ENCODE results near the gene PPT1.

Gene PPT1

DNA sequence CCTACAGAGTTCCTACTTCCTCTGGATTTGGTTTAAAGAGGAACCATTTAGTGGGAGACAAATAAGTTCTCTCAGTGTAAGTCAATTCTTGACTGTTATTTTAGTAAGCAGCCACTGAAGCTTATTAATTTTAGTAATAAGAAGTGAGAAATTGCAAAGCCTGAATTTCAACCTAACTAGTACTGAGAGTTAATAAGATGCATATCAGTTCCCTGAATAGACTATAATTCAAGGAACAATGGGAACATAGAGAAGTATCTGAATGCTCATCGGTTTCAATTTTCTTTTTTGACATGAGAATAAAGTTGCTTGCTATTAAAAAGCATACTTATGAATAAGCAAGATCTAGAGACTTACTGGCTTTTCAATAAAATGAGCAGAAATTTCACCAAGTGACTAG, 8.0 kb upstream of the PPT1 start:
- TF ChIP-seq, protein P1, sequence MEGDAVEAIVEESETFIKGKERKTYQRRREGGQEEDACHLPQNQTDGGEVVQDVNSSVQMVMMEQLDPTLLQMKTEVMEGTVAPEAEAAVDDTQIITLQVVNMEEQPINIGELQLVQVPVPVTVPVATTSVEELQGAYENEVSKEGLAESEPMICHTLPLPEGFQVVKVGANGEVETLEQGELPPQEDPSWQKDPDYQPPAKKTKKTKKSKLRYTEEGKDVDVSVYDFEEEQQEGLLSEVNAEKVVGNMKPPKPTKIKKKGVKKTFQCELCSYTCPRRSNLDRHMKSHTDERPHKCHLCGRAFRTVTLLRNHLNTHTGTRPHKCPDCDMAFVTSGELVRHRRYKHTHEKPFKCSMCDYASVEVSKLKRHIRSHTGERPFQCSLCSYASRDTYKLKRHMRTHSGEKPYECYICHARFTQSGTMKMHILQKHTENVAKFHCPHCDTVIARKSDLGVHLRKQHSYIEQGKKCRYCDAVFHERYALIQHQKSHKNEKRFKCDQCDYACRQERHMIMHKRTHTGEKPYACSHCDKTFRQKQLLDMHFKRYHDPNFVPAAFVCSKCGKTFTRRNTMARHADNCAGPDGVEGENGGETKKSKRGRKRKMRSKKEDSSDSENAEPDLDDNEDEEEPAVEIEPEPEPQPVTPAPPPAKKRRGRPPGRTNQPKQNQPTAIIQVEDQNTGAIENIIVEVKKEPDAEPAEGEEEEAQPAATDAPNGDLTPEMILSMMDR (IDR thresholded peaks at IDR 0.05) = no peak
- TF ChIP-seq ZFX (IDR thresholded peaks at IDR 0.05; ENCODE audit: borderline replicate concordance) = no peak
- H3K27ac ChIP-seq = no peak overlapping the region

DNA sequence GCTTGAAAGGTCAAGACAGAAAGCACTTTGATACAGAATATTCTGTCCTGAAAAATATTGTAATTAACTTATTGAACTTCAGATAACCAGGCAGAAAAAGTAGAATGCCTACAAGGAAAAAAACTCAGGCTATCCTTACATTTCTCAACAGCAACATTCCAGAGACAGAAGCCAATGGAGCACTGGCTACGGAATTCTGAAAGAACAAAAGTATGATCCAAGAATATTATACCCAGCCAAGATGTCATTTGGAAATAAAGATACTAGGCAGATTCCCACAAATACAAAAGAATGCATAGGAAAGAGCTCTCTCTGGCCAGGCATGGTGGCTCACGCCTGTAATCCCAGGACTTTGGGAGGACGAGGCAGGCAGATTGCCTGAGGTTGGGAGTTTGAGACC, 5.8 kb upstream of the PPT1 start:
- H3K27ac ChIP-seq = no peak overlapping the region
- TF ChIP-seq ZFX (IDR thresholded peaks at IDR 0.05; ENCODE audit: borderline replicate concordance) = no peak
- TF ChIP-seq, protein P1 (IDR thresholded peaks at IDR 0.05) = no peak

DNA sequence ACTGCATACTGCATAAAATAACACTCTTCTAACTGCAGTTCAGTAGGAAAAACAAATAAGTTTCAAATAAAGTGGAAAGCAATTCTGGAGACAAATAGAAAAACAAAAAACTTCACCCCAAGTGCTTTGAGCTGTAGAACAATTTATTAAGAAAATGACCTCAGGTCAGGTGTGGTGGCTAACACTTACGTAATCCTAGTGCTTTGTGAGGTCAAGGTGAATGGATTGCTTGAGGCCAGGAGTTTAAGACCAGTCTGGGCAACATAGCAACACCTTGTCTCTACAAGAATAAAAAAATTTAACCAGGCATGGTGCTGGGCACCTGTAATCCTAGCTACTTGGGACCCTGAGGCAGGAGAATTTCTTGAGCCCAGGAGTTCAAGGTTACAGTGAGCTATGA, 5.0 kb upstream of the PPT1 start:
- no peak for TF ChIP-seq ZFX (IDR thresholded peaks at IDR 0.05; ENCODE audit: borderline replicate concordance)
- TF ChIP-seq, protein P1 (IDR thresholded peaks at IDR 0.05) = no peak
- H3K27ac ChIP-seq = no peak overlapping the region

DNA sequence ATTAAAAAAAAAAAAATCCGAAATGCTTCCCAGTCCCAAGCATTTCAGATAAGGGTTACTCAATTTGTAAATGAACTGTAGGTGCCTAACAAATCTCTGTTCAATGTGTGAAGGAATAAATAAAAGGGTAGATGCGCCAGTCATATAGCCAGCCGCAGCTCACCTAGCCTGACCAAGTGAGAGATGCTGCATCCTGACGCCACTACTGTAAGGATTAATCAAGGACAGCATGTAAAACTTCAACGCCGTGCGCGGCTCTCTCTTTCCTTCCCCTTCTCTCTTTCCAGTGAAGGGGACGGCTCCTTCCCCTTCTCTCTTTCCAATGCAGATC, 441 bp downstream of the PPT1 start:
- TF ChIP-seq ZFX (IDR thresholded peaks at IDR 0.05; ENCODE audit: borderline replicate concordance) = no peak
- TF ChIP-seq, protein P1 (IDR thresholded peaks at IDR 0.05) = no peak
- peak overlapping the region; percentile 50 for H3K27ac ChIP-seq

DNA sequence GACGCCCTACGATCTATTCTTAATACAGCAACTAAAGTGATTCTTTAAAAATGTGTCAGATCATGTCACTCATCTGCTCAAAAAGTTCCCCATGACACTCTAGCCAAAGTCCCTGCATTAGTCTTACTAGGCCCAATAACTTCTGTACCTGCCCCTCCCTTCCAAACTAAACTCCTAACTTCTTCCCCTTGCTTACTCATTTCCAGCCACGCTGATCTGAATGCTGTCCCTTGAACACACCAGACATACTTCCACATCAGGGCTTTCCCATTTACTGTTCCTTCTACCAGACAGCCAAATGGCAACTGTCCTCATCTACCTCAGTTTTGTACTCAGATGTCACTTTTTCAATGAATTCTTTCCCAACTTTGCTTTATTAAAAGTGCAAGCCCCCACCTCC, 1.2 kb downstream of the PPT1 start:
- no peak overlapping the region for H3K27ac ChIP-seq
- TF ChIP-seq, protein P1 (IDR thresholded peaks at IDR 0.05) = no peak
- no peak for TF ChIP-seq ZFX (IDR thresholded peaks at IDR 0.05; ENCODE audit: borderline replicate concordance)

DNA sequence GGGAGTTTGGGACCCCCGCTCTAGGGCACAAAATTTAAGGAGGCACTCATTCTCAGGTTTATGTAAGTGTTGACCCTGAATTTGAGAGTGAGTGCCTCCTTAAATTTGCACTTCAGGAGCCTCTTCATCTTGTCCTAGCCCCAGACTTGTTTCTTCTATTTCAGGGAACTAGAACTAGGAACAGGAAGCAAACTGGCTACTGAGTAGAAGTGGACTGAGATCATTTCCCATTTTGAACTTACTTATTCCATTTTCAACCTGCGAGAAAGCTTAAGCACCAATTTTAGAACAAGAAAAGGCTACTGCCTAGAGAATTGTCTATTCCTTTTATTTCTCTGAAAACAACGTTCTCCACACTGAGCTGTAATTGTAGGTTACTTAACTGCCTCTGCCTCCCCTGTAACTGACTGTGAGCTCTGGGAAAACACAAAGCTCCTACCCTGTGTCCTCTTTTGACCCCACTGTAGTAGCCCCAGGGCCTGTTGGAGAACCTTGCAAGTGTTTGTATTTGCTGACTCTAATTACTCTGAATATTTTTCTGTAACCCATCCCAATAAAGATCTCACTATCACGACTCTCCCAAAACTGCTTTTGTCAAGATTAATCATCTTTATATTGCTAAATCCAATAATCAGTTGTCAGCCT, 2.5 kb downstream of the PPT1 start:
- TF ChIP-seq, protein P1 (IDR thresholded peaks at IDR 0.05) = no peak
- no peak for TF ChIP-seq ZFX (IDR thresholded peaks at IDR 0.05; ENCODE audit: borderline replicate concordance)

DNA sequence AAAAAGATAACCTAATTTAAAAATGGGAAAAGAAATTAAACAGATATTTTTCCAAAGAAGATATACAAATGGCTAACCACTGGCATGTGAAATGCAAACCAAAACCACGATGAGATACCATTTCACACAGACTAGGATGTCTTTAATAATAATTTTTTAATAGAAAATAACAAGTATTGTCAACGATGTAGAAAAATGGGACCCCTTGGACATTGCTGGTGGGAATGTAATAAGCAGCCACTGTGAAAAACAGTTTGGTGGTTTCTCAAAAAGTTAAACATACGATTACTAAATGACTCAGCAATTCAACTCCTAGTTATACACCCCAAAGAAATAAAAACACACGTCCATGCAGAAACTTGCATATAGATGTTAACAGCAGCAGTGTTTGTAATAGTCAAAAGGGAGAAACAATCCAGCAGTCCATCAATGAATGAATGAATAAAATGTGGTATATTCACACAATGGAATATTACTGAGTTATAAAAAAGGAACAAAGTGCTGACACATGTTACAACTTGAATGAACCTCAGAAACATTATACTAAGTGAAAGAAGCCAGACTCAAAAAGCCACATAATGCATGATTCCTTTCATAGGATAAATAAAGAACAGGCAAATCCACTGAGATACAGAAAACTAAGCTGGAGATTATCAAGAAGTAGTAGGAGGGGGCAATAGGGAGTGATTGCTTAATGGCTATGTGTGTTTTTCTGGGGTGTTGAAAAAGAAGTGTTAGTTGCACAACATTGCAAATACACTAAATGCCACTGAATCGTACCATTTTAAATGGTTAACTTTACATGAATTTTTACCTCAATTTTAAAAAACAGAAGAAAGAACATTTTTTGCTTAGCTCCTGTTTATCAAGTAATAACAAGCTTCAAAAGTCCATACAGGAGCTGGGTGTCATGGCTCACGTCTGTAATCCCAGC, 4.1 kb downstream of the PPT1 start:
- H3K27ac ChIP-seq = no peak overlapping the region
- no peak for TF ChIP-seq ZFX (IDR thresholded peaks at IDR 0.05; ENCODE audit: borderline replicate concordance)
- TF ChIP-seq, protein P1 (IDR thresholded peaks at IDR 0.05) = no peak

More for the DNA sequence above, 2.5 kb downstream of the PPT1 start:
- H3K27ac ChIP-seq = no peak overlapping the region

Data from 22Rv1 (cell line).